ENCODE data around the gene SRP9. TPM values are rescaled to one million over a fixed set of nuclear protein-coding genes. Genes with fewer than 3 reads are reported as not detected.

Gene SRP9
- total and polyA plus RNA-seq, 2 donors (not counting 1 experiment from before 2014, with no cell fraction given): 73.4 to 117 TPM

DNA sequence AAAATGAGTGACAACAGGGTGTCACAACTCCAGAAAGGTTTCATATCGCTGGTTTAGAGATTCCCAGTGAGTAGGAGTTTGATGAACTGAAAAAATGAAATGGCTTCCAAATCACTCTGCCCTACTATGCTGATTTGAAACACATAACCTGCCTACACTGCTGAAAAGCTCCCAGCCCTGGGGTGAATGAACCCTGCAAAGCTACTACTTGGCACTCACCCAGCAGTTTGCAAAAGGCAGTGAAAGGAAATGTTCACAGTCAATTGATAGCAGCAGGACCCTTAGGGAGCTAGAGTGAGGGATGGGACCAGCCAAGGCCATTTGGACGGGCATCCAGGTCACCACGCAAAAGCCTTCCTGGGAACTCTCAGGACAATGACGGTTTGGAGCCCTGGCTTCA, 44.4 kb upstream of the SRP9 start:
- no peak for ATAC-seq (ENCODE audit: low read depth)
- no peak overlapping the region for H3K4me2 ChIP-seq (replicated peaks; ENCODE audit: low read depth, low read length, poor library complexity, severe bottlenecking)

DNA sequence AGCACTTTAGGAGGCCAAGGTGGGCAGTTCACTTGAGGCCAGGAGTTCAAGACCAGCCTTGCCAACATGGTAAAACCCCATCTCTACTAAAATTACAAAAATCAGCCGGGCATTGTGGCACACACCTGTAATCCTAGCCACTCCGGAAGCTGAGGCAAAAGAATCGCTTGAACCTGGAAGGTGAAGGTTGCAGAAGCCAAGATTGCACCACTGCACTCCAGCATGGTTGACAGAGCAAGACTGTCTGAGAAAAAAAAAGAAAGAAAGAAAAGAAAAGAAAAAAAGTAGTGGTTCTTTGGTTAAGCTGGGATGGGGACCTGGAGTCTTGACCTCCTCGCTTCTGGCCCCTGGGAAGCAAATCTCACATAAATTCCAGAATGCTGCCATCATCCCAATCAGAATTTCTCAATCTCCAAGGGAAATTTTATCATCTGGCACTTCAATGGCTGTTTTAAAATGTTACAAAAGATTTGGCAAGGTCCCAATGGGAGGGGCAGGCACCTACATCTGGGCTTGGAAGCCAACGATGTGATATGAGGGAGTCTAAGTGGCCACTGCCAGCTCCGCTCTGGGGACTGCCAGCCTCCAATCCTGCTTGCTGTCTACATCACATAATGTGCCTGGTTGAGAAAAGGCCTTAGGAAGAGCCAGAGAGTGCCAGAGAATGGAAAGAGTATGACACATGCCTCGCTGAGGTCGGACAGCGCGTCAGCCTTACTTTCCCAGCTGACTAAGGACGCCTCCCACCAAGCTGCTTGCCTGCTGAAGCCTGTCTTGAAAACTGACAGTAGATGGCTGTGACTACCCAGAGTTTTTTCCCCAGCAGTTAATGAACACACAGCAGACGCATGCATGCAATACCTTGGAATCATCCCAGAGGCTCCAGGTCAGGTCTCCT, 42.1 kb upstream of the SRP9 start:
- Histone ChIP-seq H3K9me3 (ENCODE audit: control extremely low read depth in 1 of 3, control insufficient read depth in 2 of 3, insufficient read depth in 1 of 3, low read length in 2 of 3) (no peaks in the 10 kb centered on the region), H4K20me1 (ENCODE audit: control insufficient read depth, insufficient read depth, low read length, poor library complexity, severe bottlenecking) (no peaks in the 10 kb centered on the region), H2AFZ (ENCODE audit: insufficient read depth, low read depth, low read length, poor library complexity, severe bottlenecking) (no peak overlapping the region), H3K36me3 (replicated peaks in 1 of 2; ENCODE audit: control extremely low read depth in 1 of 2, control insufficient read depth in 1 of 2, extremely low read depth in 1 of 2, insufficient read depth in 2 of 2, low read length in 1 of 2) (no peaks in the 10 kb centered on the region), H3K79me2 (ENCODE audit: control insufficient read depth, insufficient read depth, low read length) (no peaks in the 10 kb centered on the region), H3K4me1 (ENCODE audit: control insufficient read depth in 2 of 2, insufficient read depth in 2 of 2, low read length in 2 of 2) (no peaks in the 10 kb centered on the region), H3K9ac (ENCODE audit: low read length) (no peak overlapping the region), H3K27me3 (replicated peaks in 1 of 4; ENCODE audit: control extremely low read depth in 1 of 4, control insufficient read depth in 3 of 4, insufficient read depth in 4 of 4, low read length in 3 of 4) (no peaks in the 10 kb centered on the region), H3K27ac (ENCODE audit: low read length in 2 of 2) (no peak overlapping the region), H3K4me3 (ENCODE audit: control extremely low read depth in 1 of 5, extremely low read depth in 1 of 5, insufficient read depth in 1 of 5, low read depth in 2 of 5, low read length in 4 of 5) (no peak overlapping the region), H3K4me2 (replicated peaks; ENCODE audit: low read depth, low read length, poor library complexity, severe bottlenecking) (no peak overlapping the region)
- Mint-ChIP-seq H3K27ac (no peak overlapping the region), H3K27me3 (peaks cover 3% of the 10 kb centered on the region), H3K9me3 (ENCODE audit: insufficient read depth) (no peaks in the 10 kb centered on the region), H3K4me1 (no peaks in the 10 kb centered on the region), H3K4me3 (no peak overlapping the region)
- 96% methylated on average over 12 of the region's 12 CpGs for WGBS (ENCODE audit: insufficient coverage)
- ATAC-seq (ENCODE audit: low read depth) (no peak), DNase-seq (no peak)
- ChIA-PET CTCF (interaction anchor here (0.8 to 0.9 kb wide), 2 partner anchors 91 to 222 kb away, joined by 3 read pairs; no protein-coding TSS in a partner anchor), POLR2A (interaction anchor here (0.6 kb wide), 1 partner anchor 222 kb away, joined by 4 read pairs; no protein-coding TSS in a partner anchor)
- TF ChIP-seq EZH2 (IDR thresholded peaks at IDR 0.05; ENCODE audit: borderline replicate concordance, insufficient read depth, low read depth, low read length, poor library complexity, severe bottlenecking): no peak
- TF ChIP-seq, protein P1, sequence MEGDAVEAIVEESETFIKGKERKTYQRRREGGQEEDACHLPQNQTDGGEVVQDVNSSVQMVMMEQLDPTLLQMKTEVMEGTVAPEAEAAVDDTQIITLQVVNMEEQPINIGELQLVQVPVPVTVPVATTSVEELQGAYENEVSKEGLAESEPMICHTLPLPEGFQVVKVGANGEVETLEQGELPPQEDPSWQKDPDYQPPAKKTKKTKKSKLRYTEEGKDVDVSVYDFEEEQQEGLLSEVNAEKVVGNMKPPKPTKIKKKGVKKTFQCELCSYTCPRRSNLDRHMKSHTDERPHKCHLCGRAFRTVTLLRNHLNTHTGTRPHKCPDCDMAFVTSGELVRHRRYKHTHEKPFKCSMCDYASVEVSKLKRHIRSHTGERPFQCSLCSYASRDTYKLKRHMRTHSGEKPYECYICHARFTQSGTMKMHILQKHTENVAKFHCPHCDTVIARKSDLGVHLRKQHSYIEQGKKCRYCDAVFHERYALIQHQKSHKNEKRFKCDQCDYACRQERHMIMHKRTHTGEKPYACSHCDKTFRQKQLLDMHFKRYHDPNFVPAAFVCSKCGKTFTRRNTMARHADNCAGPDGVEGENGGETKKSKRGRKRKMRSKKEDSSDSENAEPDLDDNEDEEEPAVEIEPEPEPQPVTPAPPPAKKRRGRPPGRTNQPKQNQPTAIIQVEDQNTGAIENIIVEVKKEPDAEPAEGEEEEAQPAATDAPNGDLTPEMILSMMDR (IDR thresholded peaks at IDR 0.05): no peak
- intact Hi-C loops (cut with micrococcal nuclease): no loop called here

More for the DNA sequence above, 44.4 kb upstream of the SRP9 start:
- no peak overlapping the region for H3K9ac ChIP-seq (ENCODE audit: low read length)
- H3K4me1 Mint-ChIP-seq: no peaks in the 10 kb centered on the region
- H3K4me3 Mint-ChIP-seq: no peak overlapping the region
- no peaks in the 10 kb centered on the region for H3K79me2 ChIP-seq (ENCODE audit: control insufficient read depth, insufficient read depth, low read length)
- no peak overlapping the region for H3K4me3 ChIP-seq (ENCODE audit: control extremely low read depth in 1 of 5, extremely low read depth in 1 of 5, insufficient read depth in 1 of 5, low read depth in 2 of 5, low read length in 4 of 5)
- no peaks in the 10 kb centered on the region for H3K36me3 ChIP-seq (replicated peaks in 1 of 2; ENCODE audit: control extremely low read depth in 1 of 2, control insufficient read depth in 1 of 2, extremely low read depth in 1 of 2, insufficient read depth in 2 of 2, low read length in 1 of 2)
- no peak overlapping the region for H3K27ac ChIP-seq (ENCODE audit: low read length in 2 of 2)
- no peak overlapping the region for H2AFZ ChIP-seq (ENCODE audit: insufficient read depth, low read depth, low read length, poor library complexity, severe bottlenecking)
- H3K27ac Mint-ChIP-seq: no peak overlapping the region
- no peaks in the 10 kb centered on the region for H4K20me1 ChIP-seq (ENCODE audit: control insufficient read depth, insufficient read depth, low read length, poor library complexity, severe bottlenecking)
- POLR2A ChIA-PET: no interaction called here
- TF ChIP-seq, protein P1 (IDR thresholded peaks at IDR 0.05): no peak
- TF ChIP-seq EZH2 (IDR thresholded peaks at IDR 0.05; ENCODE audit: borderline replicate concordance, insufficient read depth, low read depth, low read length, poor library complexity, severe bottlenecking): no peak
- H3K9me3 Mint-ChIP-seq (ENCODE audit: insufficient read depth): no peaks in the 10 kb centered on the region
- no peaks in the 10 kb centered on the region for H3K27me3 ChIP-seq (replicated peaks in 1 of 4; ENCODE audit: control extremely low read depth in 1 of 4, control insufficient read depth in 3 of 4, insufficient read depth in 4 of 4, low read length in 3 of 4)
- CTCF ChIA-PET: no interaction called here
- intact Hi-C loops (cut with micrococcal nuclease): no loop called here
- H3K9me3 ChIP-seq (ENCODE audit: control extremely low read depth in 1 of 3, control insufficient read depth in 2 of 3, insufficient read depth in 1 of 3, low read length in 2 of 3): no peaks in the 10 kb centered on the region
- DNase-seq: no peak
- WGBS (ENCODE audit: insufficient coverage): 95% methylated on average over 3 of the region's 4 CpGs
- no peaks in the 10 kb centered on the region for H3K4me1 ChIP-seq (ENCODE audit: control insufficient read depth in 2 of 2, insufficient read depth in 2 of 2, low read length in 2 of 2)
- peaks cover 3% of the 10 kb centered on the region for H3K27me3 Mint-ChIP-seq
